Ovary (tissue), 9 donors: ENCODE results near the gene UBE2B. TPM values are rescaled to one million over a fixed set of nuclear protein-coding genes. Genes with fewer than 3 reads are reported as not detected.

Experiments used
- DNase-seq, 5 donors: peaks; one replicate each; pipeline ENCODE4 v3.0.0-alpha.2; 2019 to 2020
- H3K27ac ChIP-seq, 2 donors: fragments of 200-600 bp; one replicate each; pipeline versions ENCODE4 v1.5.1 to v1.8.0; 2019 to 2022
- H3K27me3 ChIP-seq: fragments of 200-600 bp; one replicate; pipeline ENCODE4 v1.8.0; 2022
- H3K36me3 ChIP-seq: fragments of 200-600 bp; sonication (generic); one replicate; pipeline ENCODE4 v1.5.1; 2019
- H3K4me1 ChIP-seq: one replicate; pipeline ENCODE4 v1.8.1; 2013; ENCODE audit warnings: mild to moderate bottlenecking, moderate library complexity; ENCODE audit not compliant: insufficient read depth
- H3K4me3 ChIP-seq: fragments of 200-600 bp; sonication (generic); one replicate; pipeline ENCODE4 v1.5.1; 2017
- H3K9me3 ChIP-seq, 2 donors: fragments of 200-600 bp in 1 of 2; sonication (generic) in 1 of 2; one replicate each; pipeline versions ENCODE4 v1.5.1 to v1.8.1; 2013 to 2019; ENCODE audit warnings: mild to moderate bottlenecking in 1 of 2, moderate library complexity in 1 of 2
- EP300 ChIP-seq: sonication (generic); formaldehyde crosslinking; IDR thresholded peaks from one replicate; pipeline ENCODE4 v1.6.1; 2017; ENCODE audit warnings: antibody characterized with exemption
- POLR2A ChIP-seq: fragments of 450-650 bp; IDR thresholded peaks from one replicate; pipeline ENCODE4 v1.6.1; 2017; ENCODE audit warnings: antibody characterized with exemption, mild to moderate bottlenecking, moderate library complexity
- whole genome bisulfite sequencing, 3 donors: extraction: QIAGEN DNeasy Blood & Tissue Kit in 1 of 3; methylation state at CpG; one replicate each; pipeline versions ENCODE4 v1.1.5 to v1.1.7; 2013 to 2017; 5-methylcytosine and 5-hydroxymethylcytosine counted together
- intact Hi-C, 4 donors: fragments of 100-400 bp; cut with DNase I; formaldehyde crosslinking; loops; one replicate each; pipeline versions ENCODE4 v1.11.0 to v1.15.1; 2022 to 2023
- polyA plus RNA-seq, 2 donors: library from polyadenylated mRNA; stranded (reverse); fragments of 200-250 nt in 1 of 2; fragments of 350-450 nt in 1 of 2; fragmentation: Illumina TruSeq in 1 of 2; extraction: RNeasy Lipid Tissue Mini Kit (QIAGEN cat#74804) in 1 of 2; gene quantifications; one replicate each; pipeline ENCODE4 v1.2.3, GENCODE V29; 2013 to 2014
- total RNA-seq, 7 donors: library from RNA; depleted of rRNA in 2 of 7; stranded (reverse); fragments of >200 nt in 2 of 7; fragmentation: NEBNext Ultra II Directional in 3 of 7; extraction: Animal tissue kit (Norgen Biotek cat#: 25700) in 3 of 7; gene quantifications; one replicate each; pipeline versions ENCODE4 v1.1.0 to v1.2.4, GENCODE V29; 2016 to 2023
- TF ChIP-seq, protein P1 (sequence below), 3 donors: fragments of 450-650 bp in 2 of 3; fragments of 200-600 bp in 1 of 3; IDR thresholded peaks; one replicate each; pipeline versions ENCODE4 v1.5.1 to v1.8.0; 2016 to 2022; ENCODE audit warnings: antibody characterized with exemption in 3 of 3, mild to moderate bottlenecking in 1 of 3
- donor health status: DM: no; HTN: no; CAD: no; lungs with moderate emphysema.
- donor health status: DM: no; HTN: no; CAD: no.
- donor health status: Bipolar disorder and iron deficiency.
- donor health status: DM: yes; HTN: yes; CAD: no.
- donor health status: DM: no; HTN: no; CAD: no.
- donor health status: DM: yes; HTN: yes; CAD: no.

The UBE2B gene
- total and polyA plus RNA-seq, 9 donors, result 54.1 to 101 (median 82.8) TPM

DNA sequence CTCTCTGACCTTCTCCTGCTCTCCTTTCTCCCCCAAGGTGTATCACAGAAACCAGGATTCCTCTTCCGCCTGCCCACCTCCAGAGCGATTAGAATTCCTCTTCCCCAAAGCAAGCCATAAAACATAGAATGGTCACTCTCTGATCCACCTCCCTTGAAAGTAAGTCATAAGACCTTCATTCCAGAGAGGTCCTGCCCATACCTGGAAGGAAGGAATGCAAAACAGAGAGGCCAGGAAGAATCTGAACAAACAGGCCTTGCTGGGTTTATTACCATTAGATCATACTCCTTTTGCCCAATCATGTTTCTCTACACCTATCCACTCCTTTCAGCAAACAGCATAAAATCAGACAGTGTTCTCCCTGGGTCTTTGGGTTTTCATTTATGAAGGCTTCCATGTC, 25.4 kb upstream of the UBE2B start:
- Histone ChIP-seq H3K36me3 (no peaks in the 10 kb centered on the region), H3K4me1 (no peaks in the 10 kb centered on the region), H3K9me3 (no peaks in the 10 kb centered on the region), H3K4me3 (no peak overlapping the region), H3K27me3 (no peaks in the 10 kb centered on the region), H3K27ac (no peak overlapping the region)
- TF ChIP-seq EP300, result no peak
- no peak for TF ChIP-seq POLR2A
- TF ChIP-seq, protein P1, sequence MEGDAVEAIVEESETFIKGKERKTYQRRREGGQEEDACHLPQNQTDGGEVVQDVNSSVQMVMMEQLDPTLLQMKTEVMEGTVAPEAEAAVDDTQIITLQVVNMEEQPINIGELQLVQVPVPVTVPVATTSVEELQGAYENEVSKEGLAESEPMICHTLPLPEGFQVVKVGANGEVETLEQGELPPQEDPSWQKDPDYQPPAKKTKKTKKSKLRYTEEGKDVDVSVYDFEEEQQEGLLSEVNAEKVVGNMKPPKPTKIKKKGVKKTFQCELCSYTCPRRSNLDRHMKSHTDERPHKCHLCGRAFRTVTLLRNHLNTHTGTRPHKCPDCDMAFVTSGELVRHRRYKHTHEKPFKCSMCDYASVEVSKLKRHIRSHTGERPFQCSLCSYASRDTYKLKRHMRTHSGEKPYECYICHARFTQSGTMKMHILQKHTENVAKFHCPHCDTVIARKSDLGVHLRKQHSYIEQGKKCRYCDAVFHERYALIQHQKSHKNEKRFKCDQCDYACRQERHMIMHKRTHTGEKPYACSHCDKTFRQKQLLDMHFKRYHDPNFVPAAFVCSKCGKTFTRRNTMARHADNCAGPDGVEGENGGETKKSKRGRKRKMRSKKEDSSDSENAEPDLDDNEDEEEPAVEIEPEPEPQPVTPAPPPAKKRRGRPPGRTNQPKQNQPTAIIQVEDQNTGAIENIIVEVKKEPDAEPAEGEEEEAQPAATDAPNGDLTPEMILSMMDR (IDR thresholded peaks at IDR 0.05), result no peak
- intact Hi-C loops, result no loop called here
- no peak for DNase-seq
- 74 to 89% (median 82%) methylated on average over 2 of the region's 2 CpGs for WGBS, 3 donors

DNA sequence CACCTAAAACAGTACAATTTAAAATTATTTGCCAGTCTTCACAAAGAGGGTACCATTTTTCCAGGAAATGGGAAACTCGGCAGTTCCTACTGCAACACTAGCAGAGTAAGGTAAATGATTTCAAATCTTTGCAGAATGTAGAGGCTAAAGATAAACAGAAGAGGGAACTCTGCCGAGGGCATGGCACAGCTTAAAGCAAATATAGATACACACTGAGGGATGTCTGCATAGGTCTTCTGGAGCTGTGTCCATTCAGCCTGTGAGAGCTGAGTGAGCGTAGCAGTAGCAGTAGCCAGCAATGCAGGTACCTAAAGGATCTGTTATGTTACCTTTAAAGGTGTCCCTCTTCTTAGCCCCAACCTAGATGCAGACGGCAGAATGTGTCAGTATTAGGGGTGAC, 21.9 kb upstream of the UBE2B start:
- no peaks in the 10 kb centered on the region for H3K27me3 ChIP-seq
- H3K9me3 ChIP-seq, result no peaks in the 10 kb centered on the region
- intact Hi-C loops, result no loop called here
- no peaks in the 10 kb centered on the region for H3K4me1 ChIP-seq
- H3K36me3 ChIP-seq, result no peaks in the 10 kb centered on the region
- 81 to 92% (median 91%) methylated on average over 4 of the region's 4 CpGs for WGBS, 3 donors
- no peak for DNase-seq
- TF ChIP-seq, protein P1 (IDR thresholded peaks at IDR 0.05), result no peak
- TF ChIP-seq POLR2A (no peak), EP300 (no peak)
- H3K27ac ChIP-seq, result no peak overlapping the region
- no peak overlapping the region for H3K4me3 ChIP-seq

- no peaks in the 10 kb centered on the region for H3K36me3 ChIP-seq
- WGBS, 3 donors, result 91 to 94% (median 92%) methylated on average over 5 of the region's 5 CpGs
- H3K4me1 ChIP-seq, result no peaks in the 10 kb centered on the region
- H3K27ac ChIP-seq, result no peak overlapping the region
- DNase-seq, result no peak
- intact Hi-C loops, result no loop called here
- H3K9me3 ChIP-seq, result no peaks in the 10 kb centered on the region
- H3K27me3 ChIP-seq, result no peaks in the 10 kb centered on the region
- no peak for TF ChIP-seq EP300
- TF ChIP-seq, protein P1 (IDR thresholded peaks at IDR 0.05), result no peak
- TF ChIP-seq POLR2A, result no peak
- no peak overlapping the region for H3K4me3 ChIP-seq
Measured at GRCh38 chr5:134355681-134356080, 15.7 kb upstream of the UBE2B start.

- DNase-seq, result no peak
- TF ChIP-seq POLR2A (no peak), EP300 (no peak)
- TF ChIP-seq, protein P1 (IDR thresholded peaks at IDR 0.05), result no peak
- peaks cover 1% of the 10 kb centered on the region for H3K4me1 ChIP-seq
- H3K4me3 ChIP-seq, result no peak overlapping the region
- no peaks in the 10 kb centered on the region for H3K9me3 ChIP-seq
- intact Hi-C loops, result no loop called here
- no peaks in the 10 kb centered on the region for H3K27me3 ChIP-seq
- no peaks in the 10 kb centered on the region for H3K36me3 ChIP-seq
- WGBS, 3 donors, result 90 to 99% (median 92%) methylated on average over 1 of the region's 1 CpG
- no peak overlapping the region for H3K27ac ChIP-seq
Measured at GRCh38 chr5:134365604-134366003, 5.8 kb upstream of the UBE2B start.
